HL-60 (cell line): ENCODE measurements around the gene PITPNC1.
"Not testable (repeated sequence)": the region's sequence is repeated elsewhere in the genome, so short reads cannot be mapped to it uniquely, and the experiment has no call there.

Experiments used
- DNase-seq, 2 experiments: peaks; one replicate each; pipeline ENCODE4 v3.0.0-alpha.2; 2010 to 2020; ENCODE audit warnings: low read depth in 1 of 2, low spot score in 1 of 2
- H3K27ac ChIP-seq: fragments of 250-450 bp; sonication (Bioruptor Pico); replicated peaks from 2 replicates; pipeline ENCODE4 v1.5.1; 2020; ENCODE audit warnings: mild to moderate bottlenecking, moderate library complexity
- H3K27me3 ChIP-seq: fragments of 250-450 bp; sonication (Bioruptor Pico); 2 replicates; pipeline ENCODE4 v1.5.1; 2021; ENCODE audit warnings: mild to moderate bottlenecking, moderate library complexity; ENCODE audit not compliant: insufficient read depth, poor library complexity, severe bottlenecking
- H3K4me3 ChIP-seq: replicated peaks from 2 replicates; pipeline ENCODE4 v1.5.1; 2011; ENCODE audit warnings: mild to moderate bottlenecking, control low read depth, low read length; ENCODE audit not compliant: insufficient read depth
- GABPA ChIP-seq: IDR thresholded peaks from 2 replicates; pipeline ENCODE4 v1.6.1; 2012; ENCODE audit warnings: low read depth
- POLR2AphosphoS5 ChIP-seq: IDR thresholded peaks from 2 replicates; pipeline ENCODE4 v1.6.1; 2012; ENCODE audit warnings: low read depth
- REST ChIP-seq: IDR thresholded peaks from 2 replicates; pipeline ENCODE4 v1.6.1; 2012; ENCODE audit warnings: low read depth; ENCODE audit not compliant: insufficient replicate concordance
- SPI1 ChIP-seq: IDR thresholded peaks from 2 replicates; pipeline ENCODE4 v1.6.1; 2012; ENCODE audit warnings: low read depth, mild to moderate bottlenecking, borderline replicate concordance
- TF ChIP-seq, protein P1 (sequence below): IDR thresholded peaks from one replicate; pipeline ENCODE4 v1.5.1; 2011; ENCODE audit warnings: low read length, control low read depth, inconsistent platforms; ENCODE audit not compliant: insufficient read depth

The PITPNC1 gene

GRCh38 chr17:67401598-67402504 is 24.8 kb downstream of the PITPNC1 start:
- no peak overlapping the region for H3K4me3 ChIP-seq
- TF ChIP-seq, protein P1, sequence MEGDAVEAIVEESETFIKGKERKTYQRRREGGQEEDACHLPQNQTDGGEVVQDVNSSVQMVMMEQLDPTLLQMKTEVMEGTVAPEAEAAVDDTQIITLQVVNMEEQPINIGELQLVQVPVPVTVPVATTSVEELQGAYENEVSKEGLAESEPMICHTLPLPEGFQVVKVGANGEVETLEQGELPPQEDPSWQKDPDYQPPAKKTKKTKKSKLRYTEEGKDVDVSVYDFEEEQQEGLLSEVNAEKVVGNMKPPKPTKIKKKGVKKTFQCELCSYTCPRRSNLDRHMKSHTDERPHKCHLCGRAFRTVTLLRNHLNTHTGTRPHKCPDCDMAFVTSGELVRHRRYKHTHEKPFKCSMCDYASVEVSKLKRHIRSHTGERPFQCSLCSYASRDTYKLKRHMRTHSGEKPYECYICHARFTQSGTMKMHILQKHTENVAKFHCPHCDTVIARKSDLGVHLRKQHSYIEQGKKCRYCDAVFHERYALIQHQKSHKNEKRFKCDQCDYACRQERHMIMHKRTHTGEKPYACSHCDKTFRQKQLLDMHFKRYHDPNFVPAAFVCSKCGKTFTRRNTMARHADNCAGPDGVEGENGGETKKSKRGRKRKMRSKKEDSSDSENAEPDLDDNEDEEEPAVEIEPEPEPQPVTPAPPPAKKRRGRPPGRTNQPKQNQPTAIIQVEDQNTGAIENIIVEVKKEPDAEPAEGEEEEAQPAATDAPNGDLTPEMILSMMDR: no peak
- TF ChIP-seq SPI1 (peak; percentile 53; the same call in 1 of the 2 replicates), GABPA (no peak), REST (no peak), POLR2AphosphoS5 (peak; percentile 47; the same call in 1 of the 2 replicates)
- DNase-seq: peak; percentile 87 to 93
- H3K27ac ChIP-seq: peak overlapping the region; percentile 72
- H3K27me3 ChIP-seq: no peaks in the 10 kb centered on the region

DNA sequence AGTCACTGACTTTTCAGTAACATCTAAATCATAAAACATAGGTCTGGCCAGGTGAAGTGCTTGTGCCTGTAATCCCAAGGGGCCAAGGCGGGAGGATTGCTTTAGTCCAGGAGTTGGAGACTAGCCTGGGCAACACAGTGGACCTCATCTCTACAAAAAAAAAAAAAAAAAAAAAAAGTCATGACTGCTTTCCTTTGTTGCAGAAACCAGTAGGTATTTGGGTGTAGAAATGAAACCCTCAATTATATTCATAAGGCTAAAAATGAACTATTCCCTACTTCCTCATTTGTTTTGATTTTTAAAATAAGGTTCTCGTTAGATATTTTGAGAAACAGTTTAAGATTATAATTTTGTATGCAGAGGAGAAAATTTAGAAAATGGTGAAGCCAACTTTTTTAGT is 26.0 kb downstream of the PITPNC1 start:
- DNase-seq: no peak
- no peaks in the 10 kb centered on the region for H3K27me3 ChIP-seq
- no peak overlapping the region for H3K4me3 ChIP-seq
- no peak overlapping the region for H3K27ac ChIP-seq
- TF ChIP-seq GABPA (no peak), POLR2AphosphoS5 (no peak), SPI1 (no peak), REST (no peak)
- TF ChIP-seq, protein P1: no peak

DNA sequence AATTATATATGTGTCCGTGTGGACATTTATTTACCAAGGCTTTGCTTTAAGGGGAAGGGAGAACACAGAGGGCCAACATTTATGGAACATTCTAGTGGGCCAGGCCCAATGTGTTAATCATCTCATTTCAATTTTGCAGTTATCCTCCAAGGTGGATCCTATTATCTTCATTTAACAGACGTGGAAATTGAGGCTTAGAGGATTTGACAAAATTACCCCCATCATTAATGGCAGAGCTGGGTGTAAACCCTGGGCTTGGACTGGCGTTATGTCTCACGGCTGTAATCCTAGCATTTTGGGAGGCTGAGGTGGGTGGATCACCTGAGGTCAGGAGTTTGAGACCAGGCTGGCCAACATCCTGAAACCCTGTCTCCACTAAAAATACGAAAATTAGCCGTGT is 26.4 kb downstream of the PITPNC1 start:
- TF ChIP-seq, protein P1: no peak
- no peak for TF ChIP-seq GABPA
- TF ChIP-seq POLR2AphosphoS5: no peak
- TF ChIP-seq SPI1: no peak
- no peak for TF ChIP-seq REST
- DNase-seq: no peak
- no peak overlapping the region for H3K27ac ChIP-seq
- H3K4me3 ChIP-seq: no peak overlapping the region
- H3K27me3 ChIP-seq: no peaks in the 10 kb centered on the region

GRCh38 chr17:67408455-67408830 is 31.4 kb downstream of the PITPNC1 start:
- H3K27me3 ChIP-seq, DNase-seq, H3K4me3 ChIP-seq, H3K27ac ChIP-seq: not testable (repeated sequence)
